ENCODE data around the gene OR10A6. TPM values are rescaled to one million over a fixed set of nuclear protein-coding genes. Genes with fewer than 3 reads are reported as not detected.

Gene OR10A6
- total RNA-seq, 4 donors from 2014 or later = not detected

DNA sequence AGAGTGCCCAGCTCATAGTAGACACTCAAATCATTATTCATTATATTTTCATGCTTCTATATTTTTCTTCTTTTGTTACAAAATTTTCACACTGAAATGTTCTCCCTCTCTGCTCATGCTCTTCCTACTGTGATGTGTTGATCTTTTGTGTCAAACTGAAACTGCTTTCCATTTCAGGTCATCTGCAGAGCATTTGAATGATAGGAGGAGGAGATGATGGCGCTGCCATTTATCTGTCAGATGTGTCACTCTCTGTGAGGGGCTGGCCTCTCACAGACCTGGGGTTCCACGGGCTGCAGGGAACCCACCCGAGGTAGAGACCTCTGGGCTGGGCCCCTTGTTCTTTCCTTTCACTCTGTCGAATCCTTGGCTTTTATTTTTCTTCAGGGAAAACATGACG lies 41.1 kb downstream of the OR10A6 start:
- DNase-seq (ENCODE audit: low spot score) (no peak), ATAC-seq (ENCODE audit: low FRiP score) (no peak)
- TF ChIP-seq, protein P1, sequence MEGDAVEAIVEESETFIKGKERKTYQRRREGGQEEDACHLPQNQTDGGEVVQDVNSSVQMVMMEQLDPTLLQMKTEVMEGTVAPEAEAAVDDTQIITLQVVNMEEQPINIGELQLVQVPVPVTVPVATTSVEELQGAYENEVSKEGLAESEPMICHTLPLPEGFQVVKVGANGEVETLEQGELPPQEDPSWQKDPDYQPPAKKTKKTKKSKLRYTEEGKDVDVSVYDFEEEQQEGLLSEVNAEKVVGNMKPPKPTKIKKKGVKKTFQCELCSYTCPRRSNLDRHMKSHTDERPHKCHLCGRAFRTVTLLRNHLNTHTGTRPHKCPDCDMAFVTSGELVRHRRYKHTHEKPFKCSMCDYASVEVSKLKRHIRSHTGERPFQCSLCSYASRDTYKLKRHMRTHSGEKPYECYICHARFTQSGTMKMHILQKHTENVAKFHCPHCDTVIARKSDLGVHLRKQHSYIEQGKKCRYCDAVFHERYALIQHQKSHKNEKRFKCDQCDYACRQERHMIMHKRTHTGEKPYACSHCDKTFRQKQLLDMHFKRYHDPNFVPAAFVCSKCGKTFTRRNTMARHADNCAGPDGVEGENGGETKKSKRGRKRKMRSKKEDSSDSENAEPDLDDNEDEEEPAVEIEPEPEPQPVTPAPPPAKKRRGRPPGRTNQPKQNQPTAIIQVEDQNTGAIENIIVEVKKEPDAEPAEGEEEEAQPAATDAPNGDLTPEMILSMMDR (IDR thresholded peaks at IDR 0.05) = no peak

GRCh38 chr11:7882860-7883259 lies 48.2 kb downstream of the OR10A6 start:
- DNase-seq (ENCODE audit: low spot score) (no peak), ATAC-seq (ENCODE audit: low FRiP score) (no peak)
- TF ChIP-seq, protein P1 (IDR thresholded peaks at IDR 0.05) = no peak

Small RNA genes within 50 kb of the gene (small RNA-seq; reads per million reads assigned to genes)
- gene COX6CP5 (not detected), gene RNU6-943P (not detected)

Other genes with a start within 250 kb of the OR10A6 start
- gene OVCH2, start 224.8 kb downstream of the OR10A6 start, total RNA-seq = under 1 TPM in 2 of 4 donors, not detected in 2; 0.24 to 0.46 TPM
- under 1 TPM in 1 of 4 donors, not detected in 3; 0.84 TPM for gene OR5P2, start 134.3 kb downstream of the OR10A6 start, total RNA-seq
- 1 to 10 TPM in 1 of 4 donors, not detected in 3; 1.3 TPM for gene OR5P3, start 100.4 kb downstream of the OR10A6 start, total RNA-seq
- not detected for gene OR10A3, start 10.4 kb upstream of the OR10A6 start, total RNA-seq
- gene NLRP10, start 34.2 kb upstream of the OR10A6 start, total RNA-seq = not detected
- 100 to 1,000 TPM; 140 to 157 (median 154) TPM for gene EIF3F, start 56.1 kb upstream of the OR10A6 start, total RNA-seq
- gene TUB, start 149.9 kb upstream of the OR10A6 start, total RNA-seq = 10 to 100 TPM in 3 of 4 donors, 1 to 10 TPM in 1; 8.9 to 24.4 (median 12.6) TPM
- gene RIC3, start 237.8 kb upstream of the OR10A6 start, total RNA-seq = 10 to 100 TPM in 2 of 4 donors, 1 to 10 TPM in 2; 3.6 to 12.0 (median 8.2) TPM

All from omental fat pad (tissue), 4 donors.